Gastrocnemius medialis (tissue), 4 donors: ENCODE measurements around the gene FOXJ1. TPM values are rescaled to one million over a fixed set of nuclear protein-coding genes. Genes with fewer than 3 reads are reported as not detected.

Experiments used
- ATAC-seq, 2 donors: fragments of 150-250 bp; one replicate each; pipeline ENCODE4 v1.9.1; 2016
- DNase-seq, 2 donors: peaks; one replicate each; pipeline ENCODE4 v3.0.0-alpha.2; 2019
- H3K27ac ChIP-seq, 4 donors: fragments of 200-600 bp; sonication (generic); 1 replicate in 1 of 4; 2 replicates in 3 of 4; pipeline ENCODE4 v1.5.1; 2016 to 2018; ENCODE audit warnings: mild to moderate bottlenecking in 2 of 4, moderate library complexity in 1 of 4
- H3K27me3 ChIP-seq, 3 donors: fragments of 200-600 bp; sonication (generic) in 2 of 3; 1 replicate in 1 of 3; 2 replicates in 2 of 3; pipeline versions ENCODE4 v1.5.1 to v1.6.0; 2016 to 2019; ENCODE audit warnings: mild to moderate bottlenecking in 1 of 3, moderate library complexity in 1 of 3
- H3K36me3 ChIP-seq, 2 donors: fragments of 200-600 bp; sonication (generic) in 1 of 2; one replicate each; pipeline ENCODE4 v1.5.1; 2017 to 2018
- H3K4me1 ChIP-seq, 2 donors: fragments of 200-600 bp; sonication (generic) in 1 of 2; one replicate each; pipeline ENCODE4 v1.5.1; 2016 to 2017; ENCODE audit warnings: mild to moderate bottlenecking in 2 of 2
- H3K4me3 ChIP-seq, 4 donors: fragments of 200-600 bp; sonication (generic) in 3 of 4; 1 replicate in 1 of 4; 2 replicates in 3 of 4; pipeline ENCODE4 v1.5.1; 2016 to 2019; ENCODE audit warnings: mild to moderate bottlenecking in 2 of 4
- H3K9me3 ChIP-seq, 3 donors: fragments of 200-600 bp; sonication (generic) in 2 of 3; 1 replicate in 1 of 3; 2 replicates in 2 of 3; pipeline ENCODE4 v1.5.1; 2016 to 2019
- CTCF ChIP-seq, 5 experiments: fragments of 450-650 bp in 3 of 5; fragments of 200-600 bp in 2 of 5; sonication (generic) in 2 of 5; IDR thresholded peaks in 4 of 5; conservative IDR thresholded peaks in 1 of 5; 1 replicate in 4 of 5; 2 replicates in 1 of 5; pipeline ENCODE4 v1.5.1; 2016 to 2019; ENCODE audit warnings: antibody characterized with exemption in 5 of 5, mild to moderate bottlenecking in 3 of 5, moderate library complexity in 3 of 5
- POLR2A ChIP-seq, 2 donors: fragments of 450-650 bp; IDR thresholded peaks; one replicate each; pipeline ENCODE4 v1.6.1; 2017; ENCODE audit warnings: antibody characterized with exemption in 2 of 2, mild to moderate bottlenecking in 2 of 2, moderate library complexity in 2 of 2
- in situ Hi-C, 4 donors: fragments of 200-750 bp; cut with MboI; loops; one replicate each; pipeline versions ENCODE4 v1.15.0 to v1.8.0; 2017; ENCODE audit warnings: low sequenced_read_pairs in 4 of 4
- intact Hi-C: fragments of 100-400 bp; cut with DNase I; formaldehyde crosslinking; loops from one replicate; pipeline ENCODE4 v1.15.1; 2023; ENCODE audit warnings: low total_unique reads
- total RNA-seq, 4 donors: library from RNA; depleted of rRNA; stranded (reverse); fragments of >200 nt; gene quantifications; one replicate each; pipeline versions ENCODE4 v1.1.0 to v1.2.3, GENCODE V29; 2016

Gene FOXJ1
- total RNA-seq, 4 donors from 2014 or later, result 0.16 to 0.62 TPM; not detected in 2

DNA sequence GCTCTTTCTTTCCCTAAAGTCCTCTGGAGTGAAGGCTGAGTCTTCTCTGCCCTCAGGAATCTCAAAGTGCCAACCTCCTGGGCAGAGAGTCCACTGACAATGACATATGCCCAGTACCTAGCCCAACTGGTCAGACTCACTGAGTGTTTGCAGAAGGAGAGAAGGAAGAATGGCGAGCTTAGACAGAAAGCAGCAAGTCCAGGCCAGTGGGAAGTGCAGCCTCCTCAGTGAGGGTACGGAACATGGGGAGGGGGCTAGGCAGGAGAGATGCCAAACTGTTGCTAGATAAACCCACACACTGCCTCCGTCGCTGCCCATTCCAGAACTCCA lies 38.1 kb downstream of the FOXJ1 start:
- no peak for DNase-seq
- Histone ChIP-seq H3K4me3 (peak overlapping the region; percentile 84 to 94 (median 89)), H3K4me1 (peaks cover 13 to 18% of the 10 kb centered on the region in 2 donors), H3K27ac (peak overlapping the region; percentile 79 to 93 (median 84)), H3K27me3 (no peaks in the 10 kb centered on the region), H3K36me3 (peaks cover 0 to 29% of the 10 kb centered on the region in 2 donors), H3K9me3 (no peaks in the 10 kb centered on the region)
- TF ChIP-seq POLR2A (IDR thresholded peaks at IDR 0.05) (no peak), CTCF (IDR thresholded peaks at IDR 0.05 in 4 of 5, conservative IDR thresholded peaks at IDR 0.05 in 1 of 5) (no peak)
- in situ Hi-C loops (no loop called here), intact Hi-C loops (loop anchor here (5.0 kb wide), 1 partner anchor 126 kb away; the partner anchor contains the start of genes ACOX1 and TEN1)
- peak in 1 of 2 donors; percentile 17 for ATAC-seq

DNA sequence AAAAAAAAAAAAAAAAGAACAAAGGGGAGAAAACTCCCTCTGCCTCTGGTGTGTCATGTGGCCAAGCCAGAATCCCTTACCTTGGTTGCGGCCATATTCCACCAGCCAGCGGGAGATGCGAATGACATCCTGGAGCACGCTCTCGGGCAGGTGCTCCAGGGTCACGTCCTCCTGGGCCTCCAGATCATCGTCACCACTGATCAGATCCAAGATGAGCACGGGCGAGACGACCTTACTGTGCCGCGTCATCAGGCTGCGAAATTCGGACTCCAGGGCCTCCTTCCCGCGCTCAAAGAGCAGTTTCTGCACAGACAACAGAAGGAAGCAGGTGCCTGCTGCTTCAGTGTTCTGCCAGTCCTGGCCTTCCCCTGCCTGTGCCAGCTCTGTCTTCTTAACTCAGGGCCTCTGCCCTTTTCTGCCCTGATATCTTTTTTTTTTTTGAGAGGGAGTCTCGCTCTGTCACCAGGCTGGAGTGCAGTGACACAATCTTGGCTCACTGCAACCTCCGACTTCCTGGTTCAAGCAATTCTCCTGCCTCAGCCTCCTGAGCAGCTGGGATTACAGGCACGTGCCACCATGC lies 43.2 kb downstream of the FOXJ1 start:
- intact Hi-C loops, result no loop called here
- Histone ChIP-seq H3K27ac (no peak overlapping the region), H3K27me3 (no peaks in the 10 kb centered on the region), H3K4me1 (peaks cover 6 to 7% of the 10 kb centered on the region in 2 donors), H3K9me3 (no peaks in the 10 kb centered on the region), H3K4me3 (no peak overlapping the region), H3K36me3 (peaks cover 0 to 78% of the 10 kb centered on the region in 2 donors)
- in situ Hi-C loops, result no loop called here
- no peak for DNase-seq
- ATAC-seq, result no peak
- TF ChIP-seq POLR2A (IDR thresholded peaks at IDR 0.05) (no peak), CTCF (IDR thresholded peaks at IDR 0.05 in 4 of 5, conservative IDR thresholded peaks at IDR 0.05 in 1 of 5) (no peak)

DNA sequence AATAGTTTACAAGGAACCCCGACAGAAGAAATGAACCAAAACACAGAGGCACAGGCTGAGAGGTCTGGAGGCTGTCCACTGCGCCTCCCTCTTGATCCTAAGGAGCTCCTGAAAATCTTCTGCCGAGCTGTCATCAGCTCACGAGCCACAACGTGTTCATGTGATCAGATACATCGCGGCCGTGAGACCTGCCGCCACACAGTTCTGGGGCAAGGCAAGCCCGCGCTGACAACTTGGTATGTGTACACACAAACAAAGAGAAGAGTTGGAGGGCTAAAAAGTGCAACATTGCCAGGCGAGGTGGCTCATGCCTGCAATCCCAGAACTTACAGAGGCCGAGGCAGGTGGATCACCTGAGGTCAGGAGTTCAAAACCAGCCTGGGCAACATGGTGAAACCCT lies 45.1 kb downstream of the FOXJ1 start:
- in situ Hi-C loops, result no loop called here
- DNase-seq (no peak), ATAC-seq (no peak)
- Histone ChIP-seq H3K9me3 (no peaks in the 10 kb centered on the region), H3K27ac (no peak overlapping the region), H3K27me3 (no peaks in the 10 kb centered on the region), H3K4me3 (no peak overlapping the region), H3K4me1 (no peaks in the 10 kb centered on the region), H3K36me3 (peaks cover 0 to 81% of the 10 kb centered on the region in 2 donors)
- TF ChIP-seq CTCF (IDR thresholded peaks at IDR 0.05 in 4 of 5, conservative IDR thresholded peaks at IDR 0.05 in 1 of 5), result no peak
- no peak for TF ChIP-seq POLR2A (IDR thresholded peaks at IDR 0.05)
- intact Hi-C loops, result no loop called here

DNA sequence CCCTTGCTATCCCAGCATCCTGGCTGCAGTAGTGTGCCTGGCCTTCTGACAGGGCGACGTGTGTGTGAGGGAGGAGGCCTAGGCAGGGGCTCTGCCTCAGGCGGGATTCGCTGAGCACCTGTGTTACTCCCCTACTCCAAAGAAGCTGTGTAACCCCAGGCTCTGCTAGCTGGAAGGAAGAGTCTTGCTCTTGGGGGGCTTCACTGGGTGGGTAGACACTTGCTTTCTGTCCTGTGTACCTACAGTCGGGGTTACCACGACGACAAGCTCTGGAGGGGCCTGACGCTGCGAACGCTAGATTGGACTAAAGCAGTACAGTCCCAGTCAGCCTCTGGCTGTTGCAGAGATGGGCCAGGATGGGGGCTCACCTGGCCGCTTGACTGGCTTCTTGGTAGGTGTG lies 47.0 kb downstream of the FOXJ1 start:
- H3K36me3 ChIP-seq, result peaks cover 0 to 84% of the 10 kb centered on the region in 2 donors

More for the DNA sequence above, 47.0 kb downstream of the FOXJ1 start:
- DNase-seq, result no peak
- TF ChIP-seq CTCF (IDR thresholded peaks at IDR 0.05 in 4 of 5, conservative IDR thresholded peaks at IDR 0.05 in 1 of 5) (no peak), POLR2A (IDR thresholded peaks at IDR 0.05) (no peak)
- ATAC-seq, result no peak
- H3K4me1 ChIP-seq, result no peaks in the 10 kb centered on the region
- no peak overlapping the region for H3K27ac ChIP-seq
- no peaks in the 10 kb centered on the region for H3K9me3 ChIP-seq
- H3K27me3 ChIP-seq, result no peaks in the 10 kb centered on the region
- no peak overlapping the region for H3K4me3 ChIP-seq
- in situ Hi-C loops, result no loop called here
- intact Hi-C loops, result no loop called here
